ENCODE measurements around the gene MALSU1. TPM values are rescaled to one million over a fixed set of nuclear protein-coding genes. Genes with fewer than 3 reads are reported as not detected.

Gene MALSU1
- total and polyA plus RNA-seq, 2 of the 13 experiments (the other 11 are each of a cell fraction or from before 2014, with no cell fraction given): 72.0 to 141 TPM

Other genes with a start within 250 kb of the MALSU1 start
- 34.4 and 43.2 TPM in 2 replicates for gene KLHL7, start 193.6 kb upstream of the MALSU1 start, total RNA-seq (2016; rRNA removed; fragmentation: Illumina TruSeq; extraction: Trizol)
- gene KLHL7, start 193.6 kb upstream of the MALSU1 start, polyA plus RNA-seq (2011; rRNA removed): 12.5 and 16.2 TPM in 2 replicates
- 51.5 and 52.4 TPM in 2 replicates for gene NUP42, start 117.3 kb upstream of the MALSU1 start, total RNA-seq (2016; rRNA removed; fragmentation: Illumina TruSeq; extraction: Trizol)
- 32.0 and 36.0 TPM in 2 replicates for gene NUP42, start 117.3 kb upstream of the MALSU1 start, polyA plus RNA-seq (2011; rRNA removed)
- 1.6 TPM in 2 replicates for gene GPNMB, start 52.6 kb upstream of the MALSU1 start, total RNA-seq (2016; rRNA removed; fragmentation: Illumina TruSeq; extraction: Trizol)
- gene GPNMB, start 52.6 kb upstream of the MALSU1 start, polyA plus RNA-seq (2011; rRNA removed): 0.91 and 1.1 TPM in 2 replicates
- gene IGF2BP3, start 171.2 kb downstream of the MALSU1 start, total RNA-seq (2016; rRNA removed; fragmentation: Illumina TruSeq; extraction: Trizol): 37.7 and 51.2 TPM in 2 replicates
- gene IGF2BP3, start 171.2 kb downstream of the MALSU1 start, polyA plus RNA-seq (2011; rRNA removed): 33.5 and 39.5 TPM in 2 replicates
- gene TRA2A, start 232.6 kb downstream of the MALSU1 start, total RNA-seq (2016; rRNA removed; fragmentation: Illumina TruSeq; extraction: Trizol): 39.1 and 52.7 TPM in 2 replicates
- 38.5 and 41.6 TPM in 2 replicates for gene TRA2A, start 232.6 kb downstream of the MALSU1 start, polyA plus RNA-seq (2011; rRNA removed)